OCI-M1 (cell line): ENCODE results near the gene PDE4B.

Source experiments
- DNase-seq: peaks from one replicate; lab custom pipeline; 2025; lab: John Stamatoyannopoulos, UW

PDE4B gene

GRCh38 chr1:66285618-66286270 is 493.0 kb downstream of the PDE4B start:
- DNase-seq, result no peak

- no peak for DNase-seq
Measured at GRCh38 chr1:66286307-66286706, 493.6 kb downstream of the PDE4B start.

GRCh38 chr1:66288048-66288447 is 495.4 kb downstream of the PDE4B start:
- DNase-seq, result no peak

GRCh38 chr1:66290761-66291530 is 498.3 kb downstream of the PDE4B start:
- no peak for DNase-seq

- no peak for DNase-seq
Measured at GRCh38 chr1:66291531-66291864, 498.8 kb downstream of the PDE4B start.

- DNase-seq, result no peak
Measured at GRCh38 chr1:66292305-66292704, 499.6 kb downstream of the PDE4B start.

- no peak for DNase-seq
Measured at GRCh38 chr1:66292944-66293343, 500.2 kb downstream of the PDE4B start.

- no peak for DNase-seq
Measured at GRCh38 chr1:66294707-66295370, 502.1 kb downstream of the PDE4B start.

GRCh38 chr1:66295803-66296202 is 503.1 kb downstream of the PDE4B start:
- no peak for DNase-seq

- no peak for DNase-seq
Measured at GRCh38 chr1:66296370-66296769, 503.7 kb downstream of the PDE4B start.

- DNase-seq, result no peak
Measured at GRCh38 chr1:66296951-66297350, 504.3 kb downstream of the PDE4B start.

- no peak for DNase-seq
Measured at GRCh38 chr1:66298464-66298863, 505.8 kb downstream of the PDE4B start.

GRCh38 chr1:66300280-66300971 is 507.7 kb downstream of the PDE4B start:
- no peak for DNase-seq

GRCh38 chr1:66300972-66301451 is 508.3 kb downstream of the PDE4B start:
- peak; percentile 91 for DNase-seq

- DNase-seq, result no peak
Measured at GRCh38 chr1:66302184-66302742, 509.6 kb downstream of the PDE4B start.

- peak; percentile 52 for DNase-seq
Measured at GRCh38 chr1:66302815-66303214, 510.1 kb downstream of the PDE4B start.

- no peak for DNase-seq
Measured at GRCh38 chr1:66303646-66304045, 511.0 kb downstream of the PDE4B start.

GRCh38 chr1:66304128-66304527 is 511.4 kb downstream of the PDE4B start:
- DNase-seq, result no peak

GRCh38 chr1:66305927-66306326 is 513.2 kb downstream of the PDE4B start:
- no peak for DNase-seq

- DNase-seq, result no peak
Measured at GRCh38 chr1:66309006-66309741, 516.5 kb downstream of the PDE4B start.

GRCh38 chr1:66311092-66311491 is 518.4 kb downstream of the PDE4B start:
- DNase-seq, result no peak
